H9 (cell line): ENCODE measurements around the gene FJX1. TPM values are rescaled to one million over a fixed set of nuclear protein-coding genes. Genes with fewer than 3 reads are reported as not detected.

Experiments used
- DNase-seq: peaks from one replicate; pipeline ENCODE4 v3.0.0-alpha.2; 2017
- H2AFZ ChIP-seq: one replicate; pipeline ENCODE4 v1.6.1; 2013; ENCODE audit warnings: mild to moderate bottlenecking, low read length, control low read depth, moderate library complexity
- H2AK5ac ChIP-seq: 2 replicates; pipeline ENCODE4 v1.6.1; 2013; ENCODE audit warnings: low read length, control low read depth, mixed read lengths; ENCODE audit not compliant: insufficient read length
- H2BK120ac ChIP-seq: one replicate; pipeline ENCODE4 v1.6.1; 2013; ENCODE audit warnings: low read depth, mild to moderate bottlenecking, low read length, control low read depth, inconsistent platforms; ENCODE audit not compliant: poor library complexity, severe bottlenecking
- H2BK12ac ChIP-seq: 2 replicates; pipeline ENCODE4 v1.6.1; 2013; ENCODE audit warnings: low read length, control low read depth, mixed read lengths, low read depth; ENCODE audit not compliant: insufficient read length
- H2BK15ac ChIP-seq: 2 replicates; pipeline ENCODE4 v1.6.1; 2013; ENCODE audit warnings: low read depth, low read length, control low read depth
- H2BK20ac ChIP-seq: one replicate; pipeline ENCODE4 v1.6.1; 2013; ENCODE audit warnings: low read depth, mild to moderate bottlenecking, low read length, control low read depth, inconsistent platforms; ENCODE audit not compliant: poor library complexity, severe bottlenecking
- H2BK5ac ChIP-seq: 2 replicates; pipeline ENCODE4 v1.6.1; 2013; ENCODE audit warnings: low read length, control low read depth, mixed read lengths; ENCODE audit not compliant: insufficient read length
- H3K14ac ChIP-seq: 2 replicates; pipeline ENCODE4 v1.6.1; 2013; ENCODE audit warnings: low read length, control low read depth; ENCODE audit not compliant: insufficient read depth
- H3K18ac ChIP-seq: 2 replicates; pipeline ENCODE4 v1.6.1; 2013; ENCODE audit warnings: low read depth, mild to moderate bottlenecking, mixed read lengths, low read length, control low read depth; ENCODE audit not compliant: insufficient read length
- H3K23ac ChIP-seq: 2 replicates; pipeline ENCODE4 v1.6.1; 2013; ENCODE audit warnings: low read length, control low read depth, mixed read lengths, low read depth; ENCODE audit not compliant: insufficient read length
- H3K23me2 ChIP-seq: 2 replicates; pipeline ENCODE4 v1.6.1; 2013; ENCODE audit warnings: low read depth, mild to moderate bottlenecking, mixed read lengths, low read length, control low read depth; ENCODE audit not compliant: insufficient read length, poor library complexity, severe bottlenecking
- H3K27ac ChIP-seq: 2 replicates; pipeline ENCODE4 v1.5.1; 2013; ENCODE audit warnings: low read length, control low read depth, mixed read lengths, low read depth; ENCODE audit not compliant: insufficient read length
- H3K27me3 ChIP-seq: 2 replicates; pipeline ENCODE4 v1.6.1; 2013; ENCODE audit warnings: low read length, control low read depth, inconsistent platforms; ENCODE audit not compliant: insufficient read depth
- H3K4ac ChIP-seq: 2 replicates; pipeline ENCODE4 v1.6.1; 2013; ENCODE audit warnings: low read depth, mild to moderate bottlenecking, control low read depth, inconsistent platforms, low read length, moderate library complexity
- H3K4me1 ChIP-seq: 2 replicates; pipeline ENCODE4 v1.6.1; 2013; ENCODE audit warnings: low read length, control low read depth, inconsistent platforms; ENCODE audit not compliant: insufficient read depth
- H3K4me2 ChIP-seq: 2 replicates; pipeline ENCODE4 v1.6.1; 2013; ENCODE audit warnings: low read length, control low read depth, mixed read lengths; ENCODE audit not compliant: insufficient read length, insufficient read depth
- H3K56ac ChIP-seq: 2 replicates; pipeline ENCODE4 v1.6.1; 2013; ENCODE audit warnings: low read depth, mild to moderate bottlenecking, mixed read lengths, low read length, control low read depth; ENCODE audit not compliant: insufficient read length
- H3K79me1 ChIP-seq: 2 replicates; pipeline ENCODE4 v1.6.1; 2013; ENCODE audit warnings: low read depth, mild to moderate bottlenecking, moderate library complexity, low read length, control low read depth, inconsistent platforms; ENCODE audit not compliant: insufficient read depth, poor library complexity, severe bottlenecking
- H3K79me2 ChIP-seq: 2 replicates; pipeline ENCODE4 v1.6.1; 2013; ENCODE audit warnings: low read length, control low read depth, inconsistent platforms; ENCODE audit not compliant: insufficient read depth
- H3K9ac ChIP-seq: 2 replicates; pipeline ENCODE4 v1.6.1; 2013; ENCODE audit warnings: low read length, control low read depth, mixed read lengths; ENCODE audit not compliant: insufficient read length; ENCODE audit errors: extremely low read depth
- H3K9me3 ChIP-seq: one replicate; pipeline ENCODE4 v1.6.1; 2013; ENCODE audit warnings: low read depth, low read length, inconsistent platforms; ENCODE audit not compliant: control insufficient read depth
- H3T11ph ChIP-seq: one replicate; pipeline ENCODE4 v1.6.1; 2013; ENCODE audit warnings: mild to moderate bottlenecking, low read length, control low read depth, inconsistent platforms
- H4K20me1 ChIP-seq: one replicate; pipeline ENCODE4 v1.6.1; 2013; ENCODE audit not compliant: control insufficient read depth, insufficient read length, insufficient read depth
- H4K5ac ChIP-seq: 2 replicates; pipeline ENCODE4 v1.6.1; 2013; ENCODE audit warnings: low read depth, mild to moderate bottlenecking, mixed read lengths, low read length, control low read depth; ENCODE audit not compliant: insufficient read length
- H4K8ac ChIP-seq: replicated peaks from 2 replicates; pipeline ENCODE4 v1.6.1; 2013; ENCODE audit warnings: low read length, control low read depth, mixed read lengths, low read depth; ENCODE audit not compliant: insufficient read length
- H4K91ac ChIP-seq: 2 replicates; pipeline ENCODE4 v1.6.1; 2013; ENCODE audit warnings: low read depth, mild to moderate bottlenecking, moderate library complexity, mixed read lengths, low read length, control low read depth; ENCODE audit not compliant: insufficient read length
- H3K27ac Mint-ChIP-seq, 3 experiments: 2 replicates in 2 of 3; 3 replicates in 1 of 3; pipeline ENCODE4 v1.8.0; 2020 to 2021; ENCODE audit warnings: mixed read lengths in 3 of 3, mild to moderate bottlenecking in 1 of 3, moderate library complexity in 1 of 3
- H3K27me3 Mint-ChIP-seq: 2 replicates; pipeline ENCODE4 v1.8.0; 2021; ENCODE audit warnings: low read depth, mild to moderate bottlenecking, moderate library complexity, mixed read lengths
- H3K36me3 Mint-ChIP-seq, 3 experiments: 2 replicates in 2 of 3; 3 replicates in 1 of 3; pipeline ENCODE4 v1.8.0; 2020 to 2021; ENCODE audit warnings: low read depth in 3 of 3, mixed read lengths in 3 of 3; ENCODE audit not compliant: insufficient read depth in 1 of 3
- H3K4me1 Mint-ChIP-seq, 2 experiments: 2 replicates each; pipeline ENCODE4 v1.8.0; 2020; ENCODE audit warnings: mixed read lengths in 2 of 2
- H3K4me3 Mint-ChIP-seq, 2 experiments: 2 replicates in 1 of 2; 3 replicates in 1 of 2; pipeline ENCODE4 v1.8.0; 2020 to 2021; ENCODE audit warnings: mild to moderate bottlenecking in 2 of 2, mixed read lengths in 2 of 2, moderate library complexity in 1 of 2
- H3K9me3 Mint-ChIP-seq, 2 experiments: 2 replicates in 1 of 2; 3 replicates in 1 of 2; pipeline ENCODE4 v1.8.0; 2020; ENCODE audit warnings: mild to moderate bottlenecking in 2 of 2, mixed read lengths in 2 of 2, moderate library complexity in 1 of 2
- CTCF ChIP-seq: fragments of 200-600 bp; sonication (generic); conservative IDR thresholded peaks from 3 replicates; pipeline ENCODE4 v1.8.0; 2021; ENCODE audit warnings: antibody characterized with exemption, mild to moderate bottlenecking
- WGBS: extraction: QIAGEN DNeasy Blood & Tissue Kit; methylation state at CpG from one replicate; pipeline ENCODE4 v1.1.7; 2013; ENCODE audit warnings: missing lambda C conversion rate, low lambda C conversion rate, mixed read lengths; ENCODE audit not compliant: insufficient read length; ENCODE audit errors: extremely low coverage; 5-methylcytosine and 5-hydroxymethylcytosine counted together
- total RNA-seq: library from RNA; stranded (reverse); gene quantifications from 2 replicates; pipeline ENCODE4 v1.2.1, GENCODE V29; 2021

The FJX1 gene
- total RNA-seq, 1 experiment from 2014 or later, result 11.5 TPM

GRCh38 chr11:35617316-35617686, 959 bp upstream of the FJX1 start:
- peak overlapping the region; percentile 42 for H3K4me2 ChIP-seq
- H3K4ac ChIP-seq, result no peak overlapping the region
- Mint-ChIP-seq H3K27me3 (peaks cover 47% of the 10 kb centered on the region), H3K27ac (peak overlapping the region in 1 of 3 experiments; percentile 73; a peak in 1 of 7 replicates), H3K9me3 (peaks cover 5 to 6% of the 10 kb centered on the region in 2 experiments; a peak in 4 of 5 replicates), H3K4me1 (peaks cover 30 to 42% of the 10 kb centered on the region in 2 experiments), H3K36me3 (peaks cover 0 to 4% (median 2%) of the 10 kb centered on the region in 3 experiments; a peak in 2 of 7 replicates), H3K4me3 (peak overlapping the region; percentile 68 to 84; a peak in 4 of 5 replicates)
- no peak for TF ChIP-seq CTCF
- H2BK5ac ChIP-seq, result no peak overlapping the region
- peaks cover 5% of the 10 kb centered on the region; the same call in 1 of the 2 replicates for H3K27me3 ChIP-seq
- no CpG with 5 or more reads among the region's 7 CpGs for WGBS
- H3K23ac ChIP-seq, result no peak overlapping the region
- H2BK20ac ChIP-seq, result no peak overlapping the region
- peaks cover 17% of the 10 kb centered on the region for H3K23me2 ChIP-seq
- no peak overlapping the region for H3K27ac ChIP-seq
- no peak overlapping the region for H4K91ac ChIP-seq
- H4K8ac ChIP-seq, result no peak overlapping the region
- H3K18ac ChIP-seq, result no peak overlapping the region
- no peak overlapping the region for H2AFZ ChIP-seq
- H2BK12ac ChIP-seq, result no peak overlapping the region
- peaks cover 1% of the 10 kb centered on the region; the same call in 1 of the 2 replicates for H3K4me1 ChIP-seq
- H4K5ac ChIP-seq, result no peak overlapping the region
- no peak overlapping the region for H3K56ac ChIP-seq
- no peak overlapping the region for H2BK15ac ChIP-seq
- no peak overlapping the region for H3K9ac ChIP-seq
- no peak overlapping the region for H2AK5ac ChIP-seq
- H2BK120ac ChIP-seq, result no peak overlapping the region
- no peaks in the 10 kb centered on the region for H4K20me1 ChIP-seq
- no peak overlapping the region for H3K14ac ChIP-seq
- H3K9me3 ChIP-seq, result no peaks in the 10 kb centered on the region
- no peak for DNase-seq
- no peaks in the 10 kb centered on the region for H3K79me2 ChIP-seq
- H3K79me1 ChIP-seq, result no peaks in the 10 kb centered on the region
- no peak overlapping the region for H3T11ph ChIP-seq
